ENCODE results near the gene PLCL1.
A peak's percentile ranks its signal among the peaks of the same experiment; 100 is the strongest.

PLCL1 gene

DNA sequence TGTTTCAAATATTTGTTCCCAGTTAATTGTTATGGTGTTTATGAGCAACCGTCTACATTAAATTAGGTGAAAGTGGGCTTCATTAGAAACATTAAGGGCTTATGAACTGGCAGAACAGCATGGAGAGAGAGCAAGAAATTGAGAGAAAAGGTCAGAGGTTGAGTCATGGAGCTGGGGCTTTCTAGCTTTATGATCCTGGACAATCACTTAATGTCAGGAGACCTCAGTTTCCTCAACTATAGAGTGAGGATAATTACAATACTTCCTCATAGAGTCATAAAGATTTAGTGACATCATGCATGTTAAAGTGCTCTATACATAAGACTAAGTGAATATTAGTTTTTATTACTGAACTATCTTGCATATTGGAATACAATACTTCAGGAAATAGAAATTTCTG is 83.9 kb downstream of the PLCL1 start:
- no peak for DNase-seq (ENCODE audit: low spot score)

- DNase-seq (ENCODE audit: low spot score): peak; percentile 71
Measured at GRCh38 chr2:197889041-197889440, 84.6 kb downstream of the PLCL1 start.

- no peak for DNase-seq (ENCODE audit: low spot score)
Measured at GRCh38 chr2:197890168-197890567, 85.8 kb downstream of the PLCL1 start.

DNA sequence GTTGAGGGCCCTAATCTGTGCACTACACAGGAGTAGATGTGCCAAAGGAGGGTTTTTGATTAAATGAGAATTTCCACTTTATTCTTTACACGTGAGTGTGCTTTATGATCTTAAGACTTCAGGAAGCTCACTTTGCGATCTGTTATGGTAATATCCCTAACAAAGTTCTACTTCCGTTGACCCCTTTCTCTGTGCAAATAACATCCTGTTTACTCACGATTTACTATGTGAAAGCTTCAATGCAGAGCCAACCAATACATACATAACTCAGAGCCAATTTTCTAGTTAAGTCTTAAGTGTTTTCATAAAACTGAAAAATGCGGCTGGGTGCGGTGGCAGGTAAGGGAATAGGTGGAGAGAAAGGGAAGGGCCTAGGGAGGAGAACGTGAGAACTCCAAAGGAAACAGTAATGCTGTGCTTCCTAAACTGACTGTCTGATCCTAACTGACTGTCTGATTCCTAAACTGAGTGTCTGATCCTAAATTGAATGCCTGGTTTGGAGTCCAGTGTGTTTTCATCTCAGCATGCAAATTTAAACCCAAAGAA is 87.6 kb downstream of the PLCL1 start:
- no peak for DNase-seq (ENCODE audit: low spot score)

- no peak for DNase-seq (ENCODE audit: low spot score)
Measured at GRCh38 chr2:197893403-197894177, 89.2 kb downstream of the PLCL1 start.

DNA sequence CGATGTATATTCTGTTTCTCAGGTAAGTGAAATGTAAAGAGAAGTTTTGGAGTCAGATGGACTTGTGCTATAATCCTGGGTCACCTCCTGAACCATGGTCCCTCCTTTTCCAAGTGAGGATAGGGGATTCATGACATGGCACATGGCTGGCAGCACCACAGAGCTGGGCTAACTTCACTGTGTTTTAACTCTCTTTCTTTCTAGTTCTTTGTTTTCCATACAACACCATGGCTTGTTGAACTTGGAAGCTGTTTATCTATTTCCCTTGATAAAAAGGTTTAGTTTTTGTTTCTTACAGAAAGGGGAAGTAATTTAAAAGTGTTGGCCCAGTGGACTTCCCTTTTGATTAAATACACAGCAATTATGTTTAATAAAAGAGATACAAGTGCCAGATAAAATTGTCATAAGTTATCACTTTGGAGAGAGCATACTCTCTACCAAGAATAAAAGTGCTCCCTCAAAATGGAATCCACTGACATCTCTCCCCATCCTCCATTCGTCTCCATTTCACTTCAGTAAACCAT is 90.4 kb downstream of the PLCL1 start:
- no peak for DNase-seq (ENCODE audit: low spot score)

DNA sequence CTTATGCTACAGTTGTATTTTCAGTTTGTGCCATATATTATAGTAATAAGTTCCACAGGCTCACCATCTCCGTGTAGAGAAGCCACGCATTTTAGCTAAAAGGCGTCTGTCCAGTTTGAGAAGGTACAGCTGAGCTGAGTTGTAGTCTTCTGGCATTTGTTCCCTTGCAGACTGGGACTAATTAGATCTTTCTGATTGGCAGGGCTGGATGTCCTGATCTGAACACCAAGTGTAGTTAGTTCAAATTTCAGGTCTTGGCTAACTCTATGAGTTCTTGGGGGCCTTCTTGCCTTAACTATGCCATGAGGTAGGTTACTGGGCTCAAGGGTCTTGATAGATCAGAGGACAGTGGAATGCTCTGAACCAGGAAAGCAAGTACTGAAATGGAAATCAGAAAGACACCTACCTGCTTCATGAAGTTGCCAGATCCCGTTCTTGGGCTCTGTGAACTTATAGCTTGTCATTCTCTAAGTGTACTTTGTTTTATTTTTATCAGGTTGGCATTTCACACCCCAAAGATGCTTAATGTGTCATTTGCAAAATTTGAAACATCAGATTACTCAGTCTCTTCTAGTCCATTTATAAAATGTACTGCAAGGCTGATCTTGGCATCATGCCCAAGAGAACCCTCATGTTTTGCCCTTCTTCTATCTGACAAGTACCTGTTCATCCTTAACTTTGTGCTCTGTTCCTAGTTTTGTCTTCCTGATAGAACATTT is 93.7 kb downstream of the PLCL1 start:
- DNase-seq (ENCODE audit: low spot score): no peak

- peak; percentile 40 for DNase-seq (ENCODE audit: low spot score)
Measured at GRCh38 chr2:197904446-197904845, 100.1 kb downstream of the PLCL1 start.

- no peak for DNase-seq (ENCODE audit: low spot score)
Measured at GRCh38 chr2:197908156-197908555, 103.8 kb downstream of the PLCL1 start.

DNA sequence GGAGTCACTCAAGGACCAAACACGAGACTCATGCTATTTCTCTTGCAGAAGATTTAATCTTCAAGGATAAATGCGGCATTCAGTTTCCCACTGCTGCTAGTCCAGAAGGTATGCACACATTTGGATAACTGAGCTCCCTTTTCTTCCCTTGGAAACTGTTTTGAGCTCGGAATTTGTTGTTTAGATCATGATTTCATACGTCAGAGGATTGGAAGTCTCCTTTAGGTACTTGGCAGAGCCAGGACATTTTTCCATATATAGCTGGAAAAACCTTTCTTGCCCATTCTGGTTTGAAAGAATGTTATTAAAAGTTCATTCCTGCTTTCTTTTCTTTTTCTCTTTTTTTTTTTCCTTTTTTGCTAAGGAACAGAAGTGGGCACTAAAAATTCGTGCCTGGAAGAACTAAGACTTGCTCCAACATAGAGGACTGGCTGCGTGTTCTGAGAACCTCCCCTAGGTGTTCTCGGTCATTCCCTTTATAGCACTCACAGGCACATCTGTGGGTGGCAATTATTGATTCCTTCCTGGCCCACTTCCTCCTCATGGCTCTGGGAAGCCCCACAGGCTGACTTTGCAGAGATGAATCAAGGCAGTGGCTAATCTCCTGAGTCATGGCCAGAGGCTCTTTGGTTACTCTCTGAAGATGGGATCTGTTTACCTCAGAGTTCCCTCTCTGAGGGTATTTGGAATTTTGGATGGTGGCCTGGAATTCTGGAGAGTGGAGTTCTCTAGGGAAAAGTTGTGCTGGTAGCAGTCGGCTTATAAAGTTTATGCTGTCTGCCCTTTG is 104.8 kb downstream of the PLCL1 start:
- DNase-seq (ENCODE audit: low spot score): no peak

GRCh38 chr2:197911667-197912066 is 107.3 kb downstream of the PLCL1 start:
- no peak for DNase-seq (ENCODE audit: low spot score)

- DNase-seq (ENCODE audit: low spot score): no peak
Measured at GRCh38 chr2:197913084-197913483, 108.7 kb downstream of the PLCL1 start.

DNA sequence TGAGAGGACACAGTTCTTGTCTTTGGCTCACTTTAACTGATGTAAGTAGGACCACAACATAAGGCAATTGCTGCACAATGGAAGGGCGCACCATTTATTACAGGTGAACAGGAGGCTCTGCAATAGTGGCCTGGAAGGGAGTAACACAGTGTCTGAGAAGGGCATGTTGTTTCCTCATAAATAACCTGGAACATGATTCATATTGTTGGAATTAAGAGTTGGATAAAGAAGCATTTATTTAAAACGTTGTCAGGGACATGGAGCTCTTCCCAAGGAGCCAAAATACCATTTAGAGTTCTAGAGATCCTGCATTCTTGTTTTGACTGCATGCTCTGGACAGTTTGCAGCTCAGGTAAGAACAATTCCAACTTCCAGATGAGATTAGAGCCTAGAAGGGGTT is 110.4 kb downstream of the PLCL1 start:
- DNase-seq (ENCODE audit: low spot score): no peak

GRCh38 chr2:197915548-197916265 is 111.3 kb downstream of the PLCL1 start:
- DNase-seq (ENCODE audit: low spot score): no peak

GRCh38 chr2:197919487-197919886 is 115.1 kb downstream of the PLCL1 start:
- DNase-seq (ENCODE audit: low spot score): no peak

DNA sequence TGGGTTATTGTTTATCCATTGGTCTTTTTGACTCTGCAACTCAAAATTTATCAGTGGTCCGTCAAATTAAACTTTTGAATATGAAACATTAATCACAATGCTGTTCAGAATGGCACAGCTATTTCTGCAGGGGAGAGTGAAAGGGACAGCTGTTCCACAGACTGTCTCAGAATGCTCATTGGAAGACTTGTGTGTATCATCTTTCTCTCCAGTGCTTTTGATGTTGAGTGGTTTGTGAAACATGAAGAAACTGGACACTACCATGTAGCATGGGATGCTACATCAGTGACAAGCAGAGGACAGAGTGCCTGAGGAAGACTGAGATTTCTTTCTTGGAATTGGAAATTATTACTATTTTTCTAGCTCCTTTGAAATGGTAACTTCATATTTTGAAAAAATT is 115.7 kb downstream of the PLCL1 start:
- DNase-seq (ENCODE audit: low spot score): no peak

- no peak for DNase-seq (ENCODE audit: low spot score)
Measured at GRCh38 chr2:197920592-197921201, 116.3 kb downstream of the PLCL1 start.

- no peak for DNase-seq (ENCODE audit: low spot score)
Measured at GRCh38 chr2:197924483-197924882, 120.1 kb downstream of the PLCL1 start.

DNA sequence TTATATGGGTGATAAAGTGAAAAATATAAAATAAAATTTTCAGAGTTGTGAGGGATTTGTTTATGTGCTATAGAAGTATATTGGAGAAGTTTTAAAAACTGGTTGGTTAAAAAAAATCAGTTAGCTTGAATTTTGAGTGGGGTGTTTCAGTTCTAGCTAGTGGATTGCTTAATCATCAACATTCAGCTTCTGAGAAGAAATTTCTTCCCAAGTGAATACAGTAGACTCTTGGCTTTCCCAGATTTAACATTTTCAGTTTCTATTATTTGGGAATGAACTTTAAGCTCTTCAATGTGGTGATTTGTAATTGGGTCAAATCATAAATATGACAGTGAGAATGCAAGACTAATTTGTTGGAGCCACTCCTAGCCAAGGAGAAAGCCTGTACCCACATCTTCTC is 120.8 kb downstream of the PLCL1 start:
- DNase-seq (ENCODE audit: low spot score): no peak

- no peak for DNase-seq (ENCODE audit: low spot score)
Measured at GRCh38 chr2:197925976-197926375, 121.6 kb downstream of the PLCL1 start.

DNA sequence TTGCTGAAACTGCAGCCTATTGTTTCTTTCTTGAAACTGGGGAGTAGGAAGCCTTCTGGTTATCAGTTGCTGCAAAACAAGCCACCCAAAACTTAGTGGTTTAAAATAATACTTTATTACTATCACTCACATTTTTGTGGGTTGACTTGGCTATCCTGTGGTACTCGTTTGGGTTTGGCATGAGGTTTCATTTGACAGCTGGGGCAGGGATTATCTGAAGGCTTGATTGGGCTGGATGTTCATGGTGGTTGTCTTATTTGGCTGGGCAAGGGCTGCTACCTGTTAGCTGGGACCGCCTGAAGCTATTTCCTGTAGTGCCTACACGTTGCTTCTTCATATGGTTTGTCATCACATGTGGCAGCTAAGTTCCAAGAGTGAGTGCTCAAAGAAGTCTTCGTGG is 122.3 kb downstream of the PLCL1 start:
- no peak for DNase-seq (ENCODE audit: low spot score)

All from activated CD4-positive, alpha-beta T cell treated with anti-CD3 and anti-CD28 coated beads, Interleukin-2, Interleukin-4, amounts not matched to agents 100 ng/mL and 50 ng/mL, durations not matched to agents 16 hours and 8 hours (primary cell).